Stimulated activated CD4-positive, alpha-beta T cell treated with anti-CD3 and anti-CD28 coated beads, Interleukin-4, amount 100 ng/mL, for 1 hour (primary cell): ENCODE measurements around the gene FRRS1.
"Not testable (repeated sequence)": the region's sequence is repeated elsewhere in the genome, so short reads cannot be mapped to it uniquely, and the experiment has no call there.

Source experiments
- DNase-seq: peaks from one replicate; pipeline ENCODE4 v3.0.0-alpha.2; 2020

Gene FRRS1

GRCh38 chr1:99766378-99766800, at the start of gene FRRS1:
Gene FRRS1 (minus strand): TSS chr1:99766635. CDS start chr1:99748768, 17,867 bp downstream.
- DNase-seq: no peak

- DNase-seq: no peak
Observed at GRCh38 chr1:99814373-99814900, 48.0 kb upstream of the FRRS1 start.

- DNase-seq: no peak
Observed at GRCh38 chr1:99811747-99812146, 45.3 kb upstream of the FRRS1 start.

GRCh38 chr1:99811075-99811474, 44.6 kb upstream of the FRRS1 start:
- DNase-seq: no peak

GRCh38 chr1:99808391-99809115, 42.1 kb upstream of the FRRS1 start:
- DNase-seq: no peak

- DNase-seq: no peak
Observed at GRCh38 chr1:99806882-99807281, 40.4 kb upstream of the FRRS1 start.

- no peak for DNase-seq
Observed at GRCh38 chr1:99801584-99801983, 35.1 kb upstream of the FRRS1 start.

- DNase-seq: not testable (repeated sequence)
Observed at GRCh38 chr1:99793861-99794260, 27.4 kb upstream of the FRRS1 start.

- DNase-seq: no peak
Observed at GRCh38 chr1:99789715-99790114, 23.3 kb upstream of the FRRS1 start.

GRCh38 chr1:99788896-99789295, 22.5 kb upstream of the FRRS1 start:
- DNase-seq: no peak

- DNase-seq: no peak
Observed at GRCh38 chr1:99786751-99787501, 20.5 kb upstream of the FRRS1 start.

- DNase-seq: no peak
Observed at GRCh38 chr1:99784809-99785255, 18.4 kb upstream of the FRRS1 start.

- DNase-seq: no peak
Observed at GRCh38 chr1:99784143-99784542, 17.7 kb upstream of the FRRS1 start.

- DNase-seq: no peak
Observed at GRCh38 chr1:99782920-99783319, 16.5 kb upstream of the FRRS1 start.

GRCh38 chr1:99782397-99782796, 16.0 kb upstream of the FRRS1 start:
- no peak for DNase-seq

- DNase-seq: no peak
Observed at GRCh38 chr1:99781798-99782197, 15.4 kb upstream of the FRRS1 start.

- DNase-seq: no peak
Observed at GRCh38 chr1:99777752-99778151, 11.3 kb upstream of the FRRS1 start.

GRCh38 chr1:99776120-99776519, 9.7 kb upstream of the FRRS1 start:
- DNase-seq: no peak

GRCh38 chr1:99772809-99773208, 6.4 kb upstream of the FRRS1 start:
- no peak for DNase-seq

GRCh38 chr1:99771513-99771918, 5.1 kb upstream of the FRRS1 start:
- no peak for DNase-seq

GRCh38 chr1:99768524-99769245, 2.2 kb upstream of the FRRS1 start:
- no peak for DNase-seq

GRCh38 chr1:99768104-99768503, 1.7 kb upstream of the FRRS1 start:
- no peak for DNase-seq

GRCh38 chr1:99764909-99765308, 1.5 kb downstream of the FRRS1 start:
- DNase-seq: no peak
